Activated CD8-positive, alpha-beta T cell treated with anti-CD3 and anti-CD28 coated beads, Interleukin-2, amount 10 ng/mL, durations not matched to agents 7 days and 5 days (primary cell): ENCODE measurements around the gene CYP2C18. TPM values are rescaled to one million over a fixed set of nuclear protein-coding genes. Genes with fewer than 3 reads are reported as not detected.
"Not testable (repeated sequence)": the region's sequence is repeated elsewhere in the genome, so short reads cannot be mapped to it uniquely, and the experiment has no call there.

ENCODE experiments used
- ATAC-seq: fragments of 150-1000 bp; cut with Tn5 transposase; one replicate; pipeline ENCODE4 v1.10.0; 2021; ENCODE audit warnings: moderate library complexity
- CTCF ChIA-PET: fragments of 350-600 bp; sonication (Branson Sonifier 250); formaldehyde crosslinking; loops from one replicate; lab custom pipeline; 2021; ENCODE audit warnings: antibody characterized with exemption; lab: Charles Lee
- POLR2A ChIA-PET: fragments of 350-600 bp; sonication (Branson Sonifier 250); formaldehyde crosslinking; loops from one replicate; lab custom pipeline; 2021; ENCODE audit warnings: antibody characterized with exemption; lab: Charles Lee
- DNase-seq: peaks from one replicate; pipeline ENCODE4 v3.0.0-alpha.2; 2020
- H3K27ac Mint-ChIP-seq: one replicate; pipeline ENCODE4 v1.8.0; 2021; ENCODE audit warnings: mild to moderate bottlenecking, mixed read lengths
- H3K27me3 Mint-ChIP-seq: one replicate; pipeline ENCODE4 v1.8.0; 2021; ENCODE audit warnings: low read depth, mixed read lengths
- H3K36me3 Mint-ChIP-seq: one replicate; pipeline ENCODE4 v1.8.0; 2021; ENCODE audit warnings: low read depth, mixed read lengths
- H3K4me1 Mint-ChIP-seq: one replicate; pipeline ENCODE4 v1.8.0; 2021; ENCODE audit warnings: low read depth, mixed read lengths
- H3K4me3 Mint-ChIP-seq: one replicate; pipeline ENCODE4 v1.8.0; 2021; ENCODE audit warnings: mild to moderate bottlenecking, mixed read lengths
- H3K9me3 Mint-ChIP-seq: one replicate; pipeline ENCODE4 v1.8.0; 2022; ENCODE audit warnings: mixed read lengths; ENCODE audit not compliant: insufficient read depth
- total RNA-seq, 2 experiments: library from RNA; stranded (reverse); gene quantifications; one replicate each; pipeline ENCODE4 v1.2.3, GENCODE V29; 2021

Gene CYP2C18
- total RNA-seq, 2 experiments from 2014 or later: not detected

DNA sequence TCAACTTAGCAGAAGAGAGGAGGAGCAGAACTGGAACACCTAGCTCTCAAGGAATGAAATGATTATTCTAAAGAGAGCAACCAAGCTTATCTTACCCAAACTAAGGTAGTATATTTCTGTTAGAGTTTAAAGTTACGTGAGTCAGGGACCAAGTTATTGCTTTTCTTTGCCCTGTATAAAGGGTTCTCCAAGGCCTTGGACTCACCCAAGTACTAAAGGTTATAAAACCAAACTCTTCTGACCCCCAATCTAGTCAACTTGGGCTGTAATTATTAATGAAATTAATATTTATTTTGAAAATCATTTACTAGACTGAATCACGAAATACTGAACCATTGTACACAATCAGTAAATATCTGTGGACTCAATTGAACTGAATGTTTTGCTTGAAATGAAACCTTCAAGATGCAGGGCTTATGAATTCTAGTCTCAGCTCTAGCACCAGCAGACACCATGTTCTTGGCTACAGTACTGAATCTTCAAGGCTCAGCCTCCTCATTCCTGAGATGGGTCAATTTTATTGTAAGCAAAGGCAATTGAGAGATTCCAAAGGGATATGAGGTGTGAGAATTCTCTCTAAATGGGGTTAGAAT, 77.2 kb downstream of the CYP2C18 start:
- CTCF ChIA-PET: no interaction called here
- DNase-seq: no peak
- POLR2A ChIA-PET: no interaction called here
- Mint-ChIP-seq H3K27ac (no peak overlapping the region), H3K9me3 (no peaks in the 10 kb centered on the region), H3K36me3 (no peaks in the 10 kb centered on the region), H3K27me3 (no peaks in the 10 kb centered on the region), H3K4me1 (no peaks in the 10 kb centered on the region), H3K4me3 (no peak overlapping the region)
- ATAC-seq: no peak

DNA sequence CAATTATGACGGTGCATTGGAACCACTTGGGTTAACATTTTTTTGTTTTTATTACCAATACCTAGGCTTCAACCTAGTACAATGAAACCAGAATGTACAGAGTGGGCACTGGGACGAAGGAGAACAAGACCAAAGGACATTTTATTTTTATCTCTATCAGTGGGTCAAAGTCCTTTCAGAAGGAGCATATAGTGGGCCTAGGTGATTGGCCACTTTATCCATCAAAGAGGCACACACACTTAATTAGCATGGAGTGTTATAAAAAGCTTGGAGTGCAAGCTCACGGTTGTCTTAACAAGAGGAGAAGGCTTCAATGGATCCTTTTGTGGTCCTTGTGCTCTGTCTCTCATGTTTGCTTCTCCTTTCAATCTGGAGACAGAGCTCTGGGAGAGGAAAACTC, 78.9 kb downstream of the CYP2C18 start, which contains the start of gene CYP2C19:
CYP2C19 (plus strand) TSS at position 289 of the 400 bp plus-strand sequence; CDS start at position 314, 25 bp downstream.
- H3K4me3 Mint-ChIP-seq: no peak within 1 kb of the TSS
- ATAC-seq (no peak), DNase-seq (no peak)
- H3K36me3 Mint-ChIP-seq: no peaks in the 10 kb centered on the region
- H3K4me1 Mint-ChIP-seq: no peaks in the 10 kb centered on the region
- no peak within 1 kb of the TSS for H3K27ac Mint-ChIP-seq
- ChIA-PET POLR2A (no interaction called here), CTCF (no interaction called here)
- no peaks in the 10 kb centered on the region for H3K9me3 Mint-ChIP-seq
- no peaks in the 10 kb centered on the region for H3K27me3 Mint-ChIP-seq

DNA sequence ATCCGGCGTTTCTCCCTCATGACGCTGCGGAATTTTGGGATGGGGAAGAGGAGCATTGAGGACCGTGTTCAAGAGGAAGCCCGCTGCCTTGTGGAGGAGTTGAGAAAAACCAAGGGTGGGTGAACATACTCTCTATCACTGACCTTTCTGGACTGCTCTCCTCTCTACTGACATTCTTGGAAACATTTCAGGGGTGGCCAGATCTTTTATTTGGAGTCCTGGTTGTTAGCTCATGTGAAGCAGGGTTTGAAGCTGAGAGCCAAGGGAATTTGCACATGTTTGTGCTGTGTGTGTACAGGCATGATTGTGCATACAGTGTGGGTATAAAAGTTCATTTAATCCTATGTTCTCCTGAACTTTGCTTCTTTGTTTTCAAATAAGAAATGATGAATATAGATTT, 91.9 kb downstream of the CYP2C18 start:
- H3K4me1 Mint-ChIP-seq, ATAC-seq, H3K27me3 Mint-ChIP-seq, H3K27ac Mint-ChIP-seq, H3K4me3 Mint-ChIP-seq, H3K9me3 Mint-ChIP-seq, CTCF ChIA-PET, H3K36me3 Mint-ChIP-seq, DNase-seq: not testable (repeated sequence)
- POLR2A ChIA-PET: interaction anchor here (0.6 kb wide), 1 partner anchor 666 kb away, joined by 3 read pairs; no protein-coding TSS in a partner anchor

DNA sequence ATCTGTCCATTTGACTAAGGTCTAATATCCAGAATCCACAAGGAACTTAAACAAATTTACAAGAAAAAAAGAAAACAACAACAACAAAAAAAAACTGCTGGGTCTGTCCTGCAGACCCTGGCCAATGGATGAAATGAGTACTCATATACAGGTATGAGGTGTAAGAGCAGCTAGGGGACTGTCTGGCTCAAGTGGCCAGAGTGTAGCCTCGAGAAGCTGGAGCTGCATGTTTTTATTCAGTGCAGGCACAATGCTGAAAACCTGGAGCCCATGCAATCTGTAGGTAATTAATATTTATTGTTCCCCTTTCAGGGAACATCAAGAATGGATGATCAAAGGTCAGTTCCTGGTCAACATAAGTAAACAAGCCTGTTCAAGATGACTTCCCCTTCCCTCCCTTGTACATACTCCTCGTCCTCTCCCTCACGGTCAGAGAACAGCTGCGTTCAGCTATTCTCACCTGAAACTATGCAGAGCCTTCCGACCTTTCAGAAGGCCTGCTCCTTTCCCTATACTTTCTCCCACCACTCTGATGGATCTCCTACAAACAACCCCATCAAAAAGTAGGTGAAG, 94.4 kb downstream of the CYP2C18 start:
- Mint-ChIP-seq H3K9me3 (no peaks in the 10 kb centered on the region), H3K4me3 (no peak overlapping the region), H3K27ac (no peak overlapping the region), H3K27me3 (no peaks in the 10 kb centered on the region), H3K4me1 (no peaks in the 10 kb centered on the region), H3K36me3 (no peaks in the 10 kb centered on the region)
- ChIA-PET CTCF (no interaction called here), POLR2A (no interaction called here)
- DNase-seq (no peak), ATAC-seq (no peak)

DNA sequence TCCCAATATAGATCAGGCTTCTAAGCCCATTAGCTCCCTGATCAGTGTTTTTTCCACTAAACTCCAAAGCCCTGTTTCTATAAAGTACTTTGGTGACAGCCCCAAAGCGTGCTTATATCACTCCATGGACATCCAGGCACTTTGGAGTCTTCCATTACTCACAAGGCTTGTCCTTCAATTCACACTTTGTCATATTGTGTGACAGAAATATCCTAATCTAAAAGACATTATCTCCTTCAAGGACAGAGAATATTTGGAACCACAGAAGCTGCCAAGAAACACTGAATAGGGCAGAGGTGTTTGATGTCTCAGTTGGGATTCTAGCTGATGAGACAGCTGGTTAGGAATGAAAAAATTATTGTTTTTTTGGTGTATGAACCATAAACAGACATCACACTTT, 97.3 kb downstream of the CYP2C18 start:
- no peaks in the 10 kb centered on the region for H3K27me3 Mint-ChIP-seq
- POLR2A ChIA-PET: no interaction called here
- H3K9me3 Mint-ChIP-seq: no peaks in the 10 kb centered on the region
- H3K4me3 Mint-ChIP-seq: no peak overlapping the region
- no peaks in the 10 kb centered on the region for H3K36me3 Mint-ChIP-seq
- DNase-seq (no peak), ATAC-seq (no peak)
- H3K4me1 Mint-ChIP-seq: no peaks in the 10 kb centered on the region
- H3K27ac Mint-ChIP-seq: no peak overlapping the region
- CTCF ChIA-PET: no interaction called here

DNA sequence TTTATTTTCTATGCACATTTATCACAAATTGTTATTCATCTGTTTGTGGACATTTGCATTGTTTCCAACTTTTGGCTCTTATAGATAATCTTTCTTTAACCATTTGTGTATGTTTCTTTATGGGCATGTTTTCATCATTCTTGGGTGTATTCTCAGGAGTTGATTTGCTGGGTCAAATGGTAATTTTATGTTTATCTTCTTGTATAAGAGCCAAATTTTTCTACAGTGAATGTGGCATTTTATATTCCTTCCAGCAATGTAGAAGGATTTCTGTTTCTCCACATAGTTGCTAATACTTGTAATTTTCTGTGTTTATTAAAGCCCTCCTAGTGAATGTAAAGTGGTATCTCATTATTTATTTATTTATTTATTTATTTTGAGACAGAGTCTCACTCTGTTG, 100.7 kb downstream of the CYP2C18 start:
- DNase-seq: no peak
- no peaks in the 10 kb centered on the region for H3K27me3 Mint-ChIP-seq
- no peaks in the 10 kb centered on the region for H3K4me1 Mint-ChIP-seq
- no peaks in the 10 kb centered on the region for H3K36me3 Mint-ChIP-seq
- no peak overlapping the region for H3K27ac Mint-ChIP-seq
- no peak for ATAC-seq
- no peak overlapping the region for H3K4me3 Mint-ChIP-seq
- CTCF ChIA-PET: no interaction called here
- POLR2A ChIA-PET: no interaction called here
- H3K9me3 Mint-ChIP-seq: peaks cover 4% of the 10 kb centered on the region

DNA sequence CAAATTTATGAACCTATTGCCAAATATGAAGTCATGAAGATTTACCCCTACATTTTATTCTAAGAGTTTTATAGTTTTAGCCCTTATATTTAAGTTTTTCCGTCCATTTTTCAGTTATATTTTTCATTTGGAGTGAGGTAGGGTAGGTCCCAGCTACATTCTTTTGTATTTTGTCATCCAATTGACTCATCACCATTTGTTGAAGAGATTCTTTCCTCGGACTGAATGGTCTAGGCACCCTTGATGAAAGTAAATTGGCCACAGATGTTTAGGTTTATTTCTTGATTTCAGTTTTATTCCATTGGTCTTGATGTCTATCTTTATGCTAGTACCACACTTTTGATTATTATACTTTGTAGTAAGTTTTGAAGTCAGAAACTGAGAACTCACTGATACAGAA, 101.7 kb downstream of the CYP2C18 start:
- ATAC-seq: no peak
- Mint-ChIP-seq H3K36me3 (no peaks in the 10 kb centered on the region), H3K4me1 (no peaks in the 10 kb centered on the region), H3K9me3 (peaks cover 5% of the 10 kb centered on the region), H3K27ac (no peak overlapping the region), H3K4me3 (no peak overlapping the region), H3K27me3 (no peaks in the 10 kb centered on the region)
- ChIA-PET POLR2A (interaction anchor here (0.6 kb wide), 1 partner anchor 804 kb away, joined by 3 read pairs; no protein-coding TSS in a partner anchor), CTCF (no interaction called here)
- DNase-seq: no peak

Other genes starting within 250 kb of the CYP2C18 start
- 100 to 1,000 TPM; 157 to 164 TPM for gene HELLS, start 137.9 kb upstream of the CYP2C18 start, total RNA-seq
- not detected for gene CYP2C19, start 79.0 kb downstream of the CYP2C18 start, total RNA-seq